SK-N-SH (cell line): Measurements from ENCODE around the gene ARMH4. TPM values are rescaled to one million over a fixed set of nuclear protein-coding genes. Genes with fewer than 3 reads are reported as not detected.

ENCODE experiments used
- CTCF ChIA-PET: fragments of 300-600, 350-600 bp; formaldehyde crosslinking; extraction: SDS; loops from one replicate; lab custom pipeline; 2021; lab: Yijun Ruan, JAX
- POLR2A ChIA-PET: fragments of 350-600 bp; sonication (Branson Sonifier 250); formaldehyde crosslinking; extraction: SDS; loops from one replicate; lab custom pipeline; 2020; ENCODE audit warnings: antibody characterized with exemption, inconsistent platforms; lab: Yijun Ruan, JAX
- DNase-seq: peaks from one replicate; pipeline ENCODE4 v3.0.0; 2012
- H2AFZ ChIP-seq: fragments of 200-600 bp; sonication (generic); 2 replicates; pipeline ENCODE4 v1.8.1; 2016; ENCODE audit warnings: antibody characterized with exemption, mild to moderate bottlenecking, low read depth
- H3F3A ChIP-seq: fragments of 200-600 bp; sonication (generic); replicated peaks from 2 replicates; pipeline ENCODE3; 2016; ENCODE audit warnings: antibody characterized with exemption, mild to moderate bottlenecking; ENCODE audit not compliant: insufficient read depth
- H3K27ac ChIP-seq, 2 experiments: fragments of 200-500 bp in 1 of 2; fragments of 200-600 bp in 1 of 2; sonication (Bioruptor generic) in 1 of 2; sonication (generic), shearing (Covaris generic) in 1 of 2; 2 replicates each; pipeline versions ENCODE4 v1.5.1 to v1.6.1; 2014 to 2016; ENCODE audit warnings: low read depth in 2 of 2, inconsistent platforms in 1 of 2, low read length in 1 of 2, mild to moderate bottlenecking in 1 of 2, mixed read lengths in 1 of 2
- H3K27me3 ChIP-seq: fragments of 200-600 bp; sonication (generic), shearing (Covaris generic); 2 replicates; pipeline ENCODE4 v1.6.1; 2016; ENCODE audit warnings: mixed run types; ENCODE audit not compliant: insufficient read depth
- H3K36me3 ChIP-seq, 2 experiments: fragments of 200-500 bp in 1 of 2; fragments of 200-600 bp in 1 of 2; sonication (Bioruptor generic) in 1 of 2; sonication (generic) in 1 of 2; replicated peaks in 1 of 2; 2 replicates each; pipeline versions ENCODE3 to v1.5.1; 2014 to 2016; ENCODE audit warnings: low read length in 1 of 2, mild to moderate bottlenecking in 1 of 2; ENCODE audit not compliant: insufficient read depth in 2 of 2, control insufficient read depth in 1 of 2
- H3K4me1 ChIP-seq, 2 experiments: fragments of 200-500 bp in 1 of 2; fragments of 200-600 bp in 1 of 2; sonication (Bioruptor generic) in 1 of 2; sonication (generic), shearing (Covaris generic) in 1 of 2; 2 replicates each; pipeline versions ENCODE4 v1.5.1 to v1.6.1; 2014 to 2016; ENCODE audit warnings: low read depth in 1 of 2, low read length in 1 of 2, mixed run types in 1 of 2; ENCODE audit not compliant: insufficient read depth in 2 of 2, control insufficient read depth in 1 of 2
- H3K4me2 ChIP-seq: fragments of 200-600 bp; sonication (generic), shearing (Covaris generic); 2 replicates; pipeline ENCODE4 v1.6.1; 2017; ENCODE audit warnings: mixed run types
- H3K4me3 ChIP-seq, 2 experiments: fragments of 200-500 bp in 1 of 2; fragments of 200-600 bp in 1 of 2; sonication (Bioruptor generic) in 1 of 2; sonication (generic), shearing (Covaris generic) in 1 of 2; 2 replicates each; pipeline versions ENCODE4 v1.5.1 to v1.8.1; 2014 to 2016; ENCODE audit warnings: low read depth in 2 of 2, inconsistent platforms in 1 of 2, low read length in 1 of 2, mild to moderate bottlenecking in 1 of 2, mixed read lengths in 1 of 2, moderate library complexity in 1 of 2
- H3K79me2 ChIP-seq: fragments of 200-600 bp; sonication (generic); 2 replicates; pipeline ENCODE4 v1.8.1; 2017; ENCODE audit warnings: mild to moderate bottlenecking; ENCODE audit not compliant: insufficient read depth
- H3K9ac ChIP-seq: fragments of 200-600 bp; sonication (generic); 2 replicates; pipeline ENCODE4 v1.6.1; 2017; ENCODE audit warnings: mixed run types
- H3K9me2 ChIP-seq: fragments of 200-600 bp; sonication (generic); 2 replicates; pipeline ENCODE4 v1.6.1; 2017; ENCODE audit warnings: mixed run types
- H3K9me3 ChIP-seq: fragments of 200-600 bp; sonication (generic); 2 replicates; pipeline ENCODE4 v1.6.1; 2017; ENCODE audit warnings: mixed run types, mild to moderate bottlenecking, moderate library complexity
- H4K20me1 ChIP-seq: fragments of 200-600 bp; sonication (generic); 2 replicates; pipeline ENCODE4 v1.6.1; 2017; ENCODE audit warnings: mild to moderate bottlenecking, mixed run types; ENCODE audit not compliant: insufficient read depth
- CHD2 ChIP-seq: fragments of 150-350 bp; IDR thresholded peaks from 2 replicates; pipeline ENCODE4 v1.6.1; 2018; ENCODE audit warnings: low read length; ENCODE audit not compliant: partially characterized antibody
- FOSL2 ChIP-seq: IDR thresholded peaks from 2 replicates; pipeline ENCODE4 v1.4.0; 2012; ENCODE audit warnings: low read depth, mild to moderate bottlenecking, moderate library complexity, borderline replicate concordance
- FOXJ3 ChIP-seq: sonication (generic); formaldehyde crosslinking; IDR thresholded peaks from 2 replicates; pipeline ENCODE4 v1.5.1; 2020; ENCODE audit warnings: mild to moderate bottlenecking, missing genetic modification reagents
- MEF2A ChIP-seq: IDR thresholded peaks from 2 replicates; pipeline ENCODE4 v1.4.0; 2012; ENCODE audit warnings: low read depth, borderline replicate concordance
- MXI1 ChIP-seq: IDR thresholded peaks from 2 replicates; pipeline ENCODE4 v1.6.1; 2012; ENCODE audit warnings: mild to moderate bottlenecking, low read depth, low read length, improper control_type of control experiment
- NRF1 ChIP-seq: IDR thresholded peaks from 2 replicates; pipeline ENCODE4 v1.6.1; 2012; ENCODE audit warnings: low read depth, mild to moderate bottlenecking, low read length
- PBX3 ChIP-seq: IDR thresholded peaks from 2 replicates; pipeline ENCODE4; 2012
- POLR2AphosphoS5 ChIP-seq: IDR thresholded peaks from 2 replicates; pipeline ENCODE4 v1.6.1; 2012; ENCODE audit warnings: low read depth, low read length
- RAD21 ChIP-seq: IDR thresholded peaks from 2 replicates; pipeline ENCODE4 v1.6.1; 2012; ENCODE audit warnings: mild to moderate bottlenecking, low read length
- RFX5 ChIP-seq: IDR thresholded peaks from 2 replicates; pipeline ENCODE4 v1.6.1; 2012; ENCODE audit warnings: mild to moderate bottlenecking, improper control_type of control experiment, low read length
- SIN3A ChIP-seq: IDR thresholded peaks from 2 replicates; pipeline ENCODE4 v1.6.1; 2012; ENCODE audit warnings: low read depth, mild to moderate bottlenecking, low read length, moderate library complexity, borderline replicate concordance
- TCF12 ChIP-seq: IDR thresholded peaks from 2 replicates; pipeline ENCODE4 v1.4.0; 2012
- ZBTB33 ChIP-seq: IDR thresholded peaks from 2 replicates; pipeline ENCODE4 v1.4.0; 2012; ENCODE audit warnings: low read depth, borderline replicate concordance
- WGBS: methylation state at CpG from one replicate; pipeline ENCODE4 v1.1.6; 2017; ENCODE audit warnings: low lambda C conversion rate; 5-methylcytosine and 5-hydroxymethylcytosine counted together
- polyA plus RNA-seq, 3 experiments: library from polyadenylated mRNA; depleted of rRNA; stranded (reverse); fragments of >200 nt; gene quantifications; 2 replicates each; pipeline ENCODE4 v1.2.3, GENCODE V29; 2012

The ARMH4 gene
- polyA plus RNA-seq, 1 of the 3 experiments (the other 2 are of a cell fraction) = 0.39 TPM

GRCh38 chr14:57987051-57987450, 165.0 kb downstream of the ARMH4 start:
- ChIA-PET POLR2A (no interaction called here), CTCF (no interaction called here)
- Histone ChIP-seq H3K4me2 (no peak overlapping the region), H3K27me3 (peaks cover 26% of the 10 kb centered on the region; the same call in 1 of the 2 replicates), H3F3A (no peaks in the 10 kb centered on the region), H3K9me2 (no peaks in the 10 kb centered on the region), H2AFZ (no peak overlapping the region), H3K4me1 (no peaks in the 10 kb centered on the region), H3K4me3 (no peak overlapping the region), H3K27ac (no peak overlapping the region), H3K79me2 (no peaks in the 10 kb centered on the region), H4K20me1 (no peaks in the 10 kb centered on the region), H3K36me3 (no peaks in the 10 kb centered on the region), H3K9me3 (no peaks in the 10 kb centered on the region), H3K9ac (no peak overlapping the region)
- WGBS = 0% methylated on average over 1 of the region's 1 CpG
- TF ChIP-seq RFX5 (no peak), FOXJ3 (CRISPR knock-in tag) (no peak), TCF12 (no peak), PBX3 (no peak), CHD2 (no peak), ZBTB33 (no peak), POLR2AphosphoS5 (no peak), FOSL2 (no peak), MEF2A (no peak)
- DNase-seq = no peak

GRCh38 chr14:57982804-57983634, 169.0 kb downstream of the ARMH4 start:
- H3K27me3 ChIP-seq = peaks cover 26% of the 10 kb centered on the region; the same call in 1 of the 2 replicates
- no peak overlapping the region for H2AFZ ChIP-seq
- no peak overlapping the region for H3K4me3 ChIP-seq
- H3K4me1 ChIP-seq = no peaks in the 10 kb centered on the region
- no peaks in the 10 kb centered on the region for H3K79me2 ChIP-seq
- ChIA-PET POLR2A (no interaction called here), CTCF (no interaction called here)
- H3K9ac ChIP-seq = no peak overlapping the region
- H4K20me1 ChIP-seq = no peaks in the 10 kb centered on the region
- H3F3A ChIP-seq = no peaks in the 10 kb centered on the region
- DNase-seq = no peak
- H3K36me3 ChIP-seq = no peaks in the 10 kb centered on the region
- 7% methylated on average over 8 of the region's 8 CpGs for WGBS
- no peaks in the 10 kb centered on the region for H3K9me3 ChIP-seq
- TF ChIP-seq RFX5 = no peak
- TF ChIP-seq ZBTB33 = no peak
- TF ChIP-seq CHD2 = no peak
- no peak for TF ChIP-seq MXI1
- no peak for TF ChIP-seq SIN3A
- TF ChIP-seq NRF1 = no peak
- TF ChIP-seq RAD21 = no peak
- H3K9me2 ChIP-seq = no peaks in the 10 kb centered on the region
- H3K4me2 ChIP-seq = no peak overlapping the region
- H3K27ac ChIP-seq = no peak overlapping the region
